ENCODE results near the gene AP1M2.
A peak's percentile ranks its signal among the peaks of the same experiment; 100 is the strongest.
"Not testable (repeated sequence)": the region's sequence is repeated elsewhere in the genome, so short reads cannot be mapped to it uniquely, and the experiment has no call there.

AP1M2 gene

DNA sequence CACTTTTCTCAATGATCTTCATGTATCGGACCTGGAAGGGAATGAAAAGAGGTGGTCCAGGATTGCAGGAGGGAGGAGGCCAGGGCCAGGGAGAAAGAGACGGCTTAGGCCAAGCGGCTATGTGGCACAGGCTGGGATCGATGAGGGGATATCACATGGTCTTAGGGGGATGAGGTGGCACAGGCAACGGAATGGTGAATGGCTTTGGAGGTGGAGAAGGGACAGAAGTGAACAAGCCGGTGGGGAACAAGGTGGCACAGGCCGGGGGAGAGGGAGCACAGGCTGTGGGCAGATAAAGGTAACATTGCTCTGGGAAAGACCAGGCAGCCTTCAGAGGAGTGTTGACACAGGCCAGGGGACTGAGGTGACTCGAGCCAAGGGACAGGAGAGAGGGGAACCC is 12.7 kb downstream of the AP1M2 start:
- Histone ChIP-seq H3K4me3 (ENCODE audit: low read depth, low read length) (no peak overlapping the region), H3K4me1 (ENCODE audit: control insufficient read depth, insufficient read depth, low read length) (no peaks in the 10 kb centered on the region), H3K9me3 (ENCODE audit: control insufficient read depth, insufficient read depth, low read depth, low read length) (no peaks in the 10 kb centered on the region), H3K27me3 (ENCODE audit: control insufficient read depth, insufficient read depth, low read length) (no peaks in the 10 kb centered on the region), H3K9ac (ENCODE audit: low read length) (no peak overlapping the region), H3K36me3 (ENCODE audit: control insufficient read depth, insufficient read depth, low read length) (peaks cover 27% of the 10 kb centered on the region), H3K27ac (ENCODE audit: low read depth, low read length) (no peak overlapping the region)

- not testable (repeated sequence) for H3K27me3 ChIP-seq (ENCODE audit: control insufficient read depth, insufficient read depth, low read length); H3K4me3 ChIP-seq (ENCODE audit: low read depth, low read length); H3K9ac ChIP-seq (ENCODE audit: low read length); H3K4me1 ChIP-seq (ENCODE audit: control insufficient read depth, insufficient read depth, low read length); H3K27ac ChIP-seq (ENCODE audit: low read depth, low read length); H3K9me3 ChIP-seq (ENCODE audit: control insufficient read depth, insufficient read depth, low read depth, low read length)
- H3K36me3 ChIP-seq (ENCODE audit: control insufficient read depth, insufficient read depth, low read length) = peaks cover 24% of the 10 kb centered on the region
Observed at GRCh38 chr19:10573793-10574192, 13.3 kb downstream of the AP1M2 start.

DNA sequence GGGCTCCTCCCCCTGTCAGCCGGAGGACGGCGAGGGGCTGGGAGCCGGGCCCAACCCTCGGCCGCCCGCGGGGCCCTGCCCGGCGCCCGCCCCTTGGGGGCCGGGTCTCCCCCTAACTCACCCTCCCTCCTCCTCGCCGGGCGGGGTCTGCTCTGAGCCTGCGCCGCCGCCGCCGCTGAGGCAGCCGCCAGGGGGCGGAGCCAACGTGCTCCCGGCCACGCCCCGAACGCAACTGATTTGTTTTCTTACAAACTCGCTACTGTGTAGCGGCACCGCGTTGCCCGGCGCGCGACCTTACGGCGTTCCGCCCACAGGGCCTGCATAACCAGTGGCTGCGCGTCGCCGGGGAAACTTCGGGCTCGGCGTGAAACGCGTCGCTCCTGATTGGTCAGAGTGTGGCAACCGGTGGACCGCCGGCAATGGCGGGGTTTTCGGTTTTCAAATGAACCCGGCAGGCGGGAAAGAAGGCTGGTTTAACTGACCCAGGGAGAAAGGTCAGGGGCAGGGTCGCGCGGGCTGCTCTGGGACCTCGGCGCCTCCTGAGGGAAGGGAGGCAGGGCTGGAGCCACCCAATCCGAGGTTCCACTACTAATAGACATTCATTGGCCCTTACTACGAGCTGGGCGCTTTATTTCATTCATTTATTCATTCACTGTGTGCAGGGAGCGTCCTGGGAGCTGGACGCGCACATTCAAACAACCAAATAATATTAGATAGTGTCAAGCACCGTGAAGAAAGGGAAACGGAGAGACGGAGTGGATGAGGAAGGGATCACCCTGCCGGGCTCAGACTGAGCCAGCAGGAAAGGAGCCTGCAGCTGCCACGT is 18.1 kb downstream of the AP1M2 start, which contains the start of gene CDKN2D:
CDKN2D (minus strand) TSS at position 154 of the 826 bp plus-strand sequence. CDS start 326 bp downstream, outside the sequence.
- peaks cover 3% of the 10 kb centered on the region for H3K36me3 ChIP-seq (ENCODE audit: control insufficient read depth, insufficient read depth, low read length)
- peaks cover 20% of the 10 kb centered on the region for H3K27me3 ChIP-seq (ENCODE audit: control insufficient read depth, insufficient read depth, low read length)
- no peaks in the 10 kb centered on the region for H3K9me3 ChIP-seq (ENCODE audit: control insufficient read depth, insufficient read depth, low read depth, low read length)
- peak within 1 kb of the TSS; percentile 82 for H3K4me3 ChIP-seq (ENCODE audit: low read depth, low read length)
- H3K9ac ChIP-seq (ENCODE audit: low read length) = peak within 1 kb of the TSS; percentile 89
- H3K27ac ChIP-seq (ENCODE audit: low read depth, low read length) = peak within 1 kb of the TSS; percentile 89
- peaks cover 15% of the 10 kb centered on the region; the same call in 1 of the 2 replicates for H3K4me1 ChIP-seq (ENCODE audit: control insufficient read depth, insufficient read depth, low read length)

DNA sequence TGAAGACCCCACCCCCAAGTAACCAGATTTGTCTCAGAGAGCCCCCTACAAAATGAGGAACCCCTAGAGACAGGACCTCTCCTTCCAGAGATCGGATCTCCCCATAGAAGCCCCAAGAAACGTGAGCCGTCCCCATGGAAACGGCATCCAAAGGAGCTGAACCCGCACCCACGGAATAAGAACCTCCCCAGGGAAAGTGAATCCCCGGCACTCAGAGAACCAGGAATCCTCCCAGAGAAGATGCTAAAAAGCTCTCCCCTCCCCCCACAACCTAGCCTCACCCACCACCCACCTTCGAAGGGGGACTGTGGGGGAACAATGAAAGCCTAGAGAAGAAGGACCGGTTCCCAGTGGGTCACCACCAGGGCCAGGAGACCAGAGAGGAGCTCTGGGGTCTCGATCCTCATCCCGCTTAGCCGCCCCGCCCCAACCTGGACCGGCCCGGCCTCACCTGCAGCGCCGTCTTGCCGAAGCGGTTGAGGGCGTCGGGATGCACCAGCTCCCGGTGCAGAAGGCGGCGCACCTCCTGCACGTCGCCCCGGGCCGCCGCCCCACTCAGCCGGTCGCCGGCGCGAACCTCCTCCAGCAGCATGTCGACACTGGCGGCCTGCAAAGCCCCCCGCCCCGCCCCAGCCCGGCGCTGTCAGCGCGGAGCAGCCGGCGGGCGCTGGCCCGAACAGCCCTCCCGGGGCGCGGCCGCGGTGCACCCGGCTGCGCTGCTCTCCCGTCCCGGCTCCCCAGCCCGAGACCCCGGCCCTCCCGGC is 18.9 kb downstream of the AP1M2 start:
- peaks cover 6% of the 10 kb centered on the region; the same call in 1 of the 2 replicates for H3K36me3 ChIP-seq (ENCODE audit: control insufficient read depth, insufficient read depth, low read length)
- H3K4me1 ChIP-seq (ENCODE audit: control insufficient read depth, insufficient read depth, low read length) = peaks cover 15% of the 10 kb centered on the region; the same call in 1 of the 2 replicates
- H3K4me3 ChIP-seq (ENCODE audit: low read depth, low read length) = peak overlapping the region; percentile 82
- no peaks in the 10 kb centered on the region for H3K9me3 ChIP-seq (ENCODE audit: control insufficient read depth, insufficient read depth, low read depth, low read length)
- peaks cover 20% of the 10 kb centered on the region for H3K27me3 ChIP-seq (ENCODE audit: control insufficient read depth, insufficient read depth, low read length)
- H3K9ac ChIP-seq (ENCODE audit: low read length) = peak overlapping the region; percentile 61
- no peak overlapping the region for H3K27ac ChIP-seq (ENCODE audit: low read depth, low read length)

GRCh38 chr19:10567656-10568055 is 19.5 kb downstream of the AP1M2 start:
- Histone ChIP-seq H3K9ac (ENCODE audit: low read length) (no peak overlapping the region), H3K36me3 (ENCODE audit: control insufficient read depth, insufficient read depth, low read length) (peaks cover 8% of the 10 kb centered on the region), H3K4me3 (ENCODE audit: low read depth, low read length) (peak overlapping the region; percentile 82), H3K27ac (ENCODE audit: low read depth, low read length) (no peak overlapping the region), H3K27me3 (ENCODE audit: control insufficient read depth, insufficient read depth, low read length) (peaks cover 20% of the 10 kb centered on the region), H3K9me3 (ENCODE audit: control insufficient read depth, insufficient read depth, low read depth, low read length) (no peaks in the 10 kb centered on the region), H3K4me1 (ENCODE audit: control insufficient read depth, insufficient read depth, low read length) (peaks cover 15% of the 10 kb centered on the region; the same call in 1 of the 2 replicates)

GRCh38 chr19:10566658-10567410 is 20.3 kb downstream of the AP1M2 start:
- no peak overlapping the region for H3K27ac ChIP-seq (ENCODE audit: low read depth, low read length)
- peak overlapping the region; percentile 86; the same call in 1 of the 2 replicates for H3K4me3 ChIP-seq (ENCODE audit: low read depth, low read length)
- peaks cover 20% of the 10 kb centered on the region for H3K27me3 ChIP-seq (ENCODE audit: control insufficient read depth, insufficient read depth, low read length)
- H3K9me3 ChIP-seq (ENCODE audit: control insufficient read depth, insufficient read depth, low read depth, low read length) = no peaks in the 10 kb centered on the region
- peaks cover 15% of the 10 kb centered on the region; the same call in 1 of the 2 replicates for H3K4me1 ChIP-seq (ENCODE audit: control insufficient read depth, insufficient read depth, low read length)
- no peak overlapping the region for H3K9ac ChIP-seq (ENCODE audit: low read length)
- H3K36me3 ChIP-seq (ENCODE audit: control insufficient read depth, insufficient read depth, low read length) = peaks cover 13% of the 10 kb centered on the region

GRCh38 chr19:10566408-10566657 is 20.8 kb downstream of the AP1M2 start:
- H3K9me3 ChIP-seq (ENCODE audit: control insufficient read depth, insufficient read depth, low read depth, low read length) = no peaks in the 10 kb centered on the region
- H3K4me3 ChIP-seq (ENCODE audit: low read depth, low read length) = peak overlapping the region; percentile 86
- H3K36me3 ChIP-seq (ENCODE audit: control insufficient read depth, insufficient read depth, low read length) = peaks cover 17% of the 10 kb centered on the region
- no peak overlapping the region for H3K27ac ChIP-seq (ENCODE audit: low read depth, low read length)
- no peak overlapping the region for H3K9ac ChIP-seq (ENCODE audit: low read length)
- peaks cover 20% of the 10 kb centered on the region for H3K27me3 ChIP-seq (ENCODE audit: control insufficient read depth, insufficient read depth, low read length)
- H3K4me1 ChIP-seq (ENCODE audit: control insufficient read depth, insufficient read depth, low read length) = peaks cover 15% of the 10 kb centered on the region; the same call in 1 of the 2 replicates

- no peaks in the 10 kb centered on the region for H3K9me3 ChIP-seq (ENCODE audit: control insufficient read depth, insufficient read depth, low read depth, low read length)
- H3K27ac ChIP-seq (ENCODE audit: low read depth, low read length) = peak within 1 kb of the TSS; percentile 62; the same call in 1 of the 2 replicates
- peaks cover 15% of the 10 kb centered on the region; the same call in 1 of the 2 replicates for H3K4me1 ChIP-seq (ENCODE audit: control insufficient read depth, insufficient read depth, low read length)
- H3K36me3 ChIP-seq (ENCODE audit: control insufficient read depth, insufficient read depth, low read length) = peaks cover 22% of the 10 kb centered on the region
- peaks cover 20% of the 10 kb centered on the region for H3K27me3 ChIP-seq (ENCODE audit: control insufficient read depth, insufficient read depth, low read length)
- H3K9ac ChIP-seq (ENCODE audit: low read length) = peak within 1 kb of the TSS; percentile 86
- H3K4me3 ChIP-seq (ENCODE audit: low read depth, low read length) = peak within 1 kb of the TSS; percentile 86
Observed at GRCh38 chr19:10565567-10566407, 21.3 kb downstream of the AP1M2 start, which contains the start of gene KRI1. Gene KRI1, minus strand, starts transcription at chr19:10566010. Its CDS starts 11 bp downstream, at chr19:10565999.

DNA sequence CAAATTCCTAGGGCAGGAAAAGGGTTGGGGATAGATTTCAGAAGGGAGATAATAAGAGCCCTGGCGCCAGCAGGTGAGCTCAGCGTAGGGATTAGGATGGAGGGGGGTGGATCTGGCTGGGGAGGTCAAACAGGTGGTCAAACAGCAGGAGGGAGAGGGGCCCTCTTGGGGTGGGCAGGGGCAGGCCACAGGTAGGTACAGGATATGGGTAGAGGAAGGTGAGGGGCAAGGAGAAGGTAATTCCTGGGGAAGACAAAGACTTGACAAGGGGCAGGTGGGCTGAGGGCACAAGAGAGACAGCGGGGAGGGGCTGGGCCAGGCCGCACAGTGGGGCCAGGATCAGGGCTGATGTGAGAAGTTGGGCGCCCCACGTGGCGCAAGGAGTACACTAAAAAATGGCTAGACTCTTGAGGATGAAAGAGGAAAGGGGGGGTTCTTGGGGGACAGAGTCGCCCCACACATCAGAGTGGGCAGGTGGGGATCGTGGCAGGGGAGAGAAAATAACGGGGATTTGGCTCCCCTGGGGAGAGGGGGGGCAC is 22.0 kb downstream of the AP1M2 start:
- Histone ChIP-seq H3K9ac (ENCODE audit: low read length) (peak overlapping the region; percentile 86), H3K27ac (ENCODE audit: low read depth, low read length) (peak overlapping the region; percentile 62; the same call in 1 of the 2 replicates), H3K36me3 (ENCODE audit: control insufficient read depth, insufficient read depth, low read length) (peaks cover 29% of the 10 kb centered on the region), H3K9me3 (ENCODE audit: control insufficient read depth, insufficient read depth, low read depth, low read length) (no peaks in the 10 kb centered on the region), H3K27me3 (ENCODE audit: control insufficient read depth, insufficient read depth, low read length) (peaks cover 20% of the 10 kb centered on the region), H3K4me3 (ENCODE audit: low read depth, low read length) (peak overlapping the region; percentile 86), H3K4me1 (ENCODE audit: control insufficient read depth, insufficient read depth, low read length) (peaks cover 15% of the 10 kb centered on the region; the same call in 1 of the 2 replicates)

DNA sequence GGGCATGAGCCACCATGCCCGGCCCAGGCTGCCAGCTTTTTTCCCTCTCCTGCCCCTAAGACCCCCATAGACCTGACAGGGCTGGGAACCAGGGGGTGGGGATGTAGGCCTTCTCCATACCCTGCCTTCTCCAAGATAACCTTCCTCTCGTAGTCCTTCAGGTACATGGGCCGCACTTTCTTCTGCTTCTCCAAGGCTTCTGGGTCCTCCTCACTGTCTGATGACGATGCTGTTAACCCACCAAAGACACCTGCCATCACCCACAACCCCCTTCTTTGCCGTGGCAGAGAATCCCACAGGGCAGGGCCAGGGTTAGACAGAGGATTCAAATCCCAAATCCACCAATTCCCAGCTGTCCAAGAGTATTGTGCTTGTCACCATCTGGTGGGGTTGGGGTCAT is 24.5 kb downstream of the AP1M2 start:
- H3K4me3 ChIP-seq (ENCODE audit: low read depth, low read length) = no peak overlapping the region
- peaks cover 52% of the 10 kb centered on the region for H3K36me3 ChIP-seq (ENCODE audit: control insufficient read depth, insufficient read depth, low read length)
- no peak overlapping the region for H3K27ac ChIP-seq (ENCODE audit: low read depth, low read length)
- H3K9me3 ChIP-seq (ENCODE audit: control insufficient read depth, insufficient read depth, low read depth, low read length) = no peaks in the 10 kb centered on the region
- peaks cover 11% of the 10 kb centered on the region; the same call in 1 of the 2 replicates for H3K4me1 ChIP-seq (ENCODE audit: control insufficient read depth, insufficient read depth, low read length)
- H3K9ac ChIP-seq (ENCODE audit: low read length) = no peak overlapping the region
- peaks cover 13% of the 10 kb centered on the region for H3K27me3 ChIP-seq (ENCODE audit: control insufficient read depth, insufficient read depth, low read length)
